GM23248 (cell line): ENCODE measurements around the gene CFAP54.

Experiments
- EZH2 ChIP-seq: fragments of 200-600 bp; sonication (generic); IDR thresholded peaks from 2 replicates; pipeline ENCODE4 v1.6.1; 2018; ENCODE audit warnings: antibody characterized with exemption, mild to moderate bottlenecking; ENCODE audit not compliant: insufficient read depth, poor library complexity, severe bottlenecking
- EZH2phosphoT487 ChIP-seq: fragments of 200-600 bp; sonication (generic); IDR thresholded peaks from 2 replicates; pipeline ENCODE4 v1.6.1; 2018; ENCODE audit warnings: antibody characterized with exemption, moderate library complexity, mild to moderate bottlenecking, low read depth; ENCODE audit not compliant: insufficient read depth

GRCh38 chr12:96711364-96711763 lies 222.0 kb downstream of the CFAP54 start:
- TF ChIP-seq EZH2phosphoT487 (no peak), EZH2 (no peak)
